K562 (cell line): Measurements from ENCODE around the gene CPA2. TPM values are rescaled to one million over a fixed set of nuclear protein-coding genes. Genes with fewer than 3 reads are reported as not detected.

Experiments used
- ATAC-seq: fragments of 200-7000 bp; cut with Tn5 transposase; 3 replicates; pipeline ENCODE4 v1.9.1; 2020; ENCODE audit warnings: moderate library complexity
- BruUV-seq: library from RNA; stranded (reverse); fragments of 400-500 nt; replicated peaks from 2 replicates; lab custom pipeline; 2021; lab: Mats Ljungman, UMichigan
- CTCF ChIA-PET: fragments of 300-600 bp; formaldehyde crosslinking; extraction: SDS; loops from one replicate; lab custom pipeline; 2021; ENCODE audit warnings: low intra/inter-chr PET ratio; lab: Yijun Ruan, JAX
- POLR2A ChIA-PET: fragments of 300-600, 350-650 bp; sonication (Branson Sonifier 250); formaldehyde crosslinking; extraction: SDS; loops from one replicate; lab custom pipeline; 2021; ENCODE audit warnings: antibody characterized with exemption, inconsistent platforms; lab: Yijun Ruan, JAX
- DNase-seq, 4 experiments: peaks; one replicate each; pipeline versions ENCODE4 v3.0.0 to v3.0.0-alpha.2; 2011 to 2018; ENCODE audit warnings: low spot score in 3 of 4, mixed read lengths in 3 of 4; ENCODE audit errors: extremely low read depth in 1 of 4
- FAIRE-seq: peaks from 2 replicates; lab custom pipeline; 2011; peaks lifted over from hg19 to GRCh38; lab: Jason Lieb, UNC
- H2AFZ ChIP-seq: 2 replicates; pipeline ENCODE4 v1.6.0; 2011; ENCODE audit warnings: low read depth, low read length, control low read depth, inconsistent platforms
- H3K27ac ChIP-seq: fragments of 200-600 bp; 3 replicates; pipeline ENCODE4 v1.8.0; 2011; ENCODE audit warnings: low read depth, mild to moderate bottlenecking, control low read depth, inconsistent platforms, low read length, moderate library complexity, mixed read lengths; ENCODE audit errors: extremely low read depth
- H3K27me3 ChIP-seq, 2 experiments: fragments of 300-600 bp in 1 of 2; 2 replicates in 1 of 2; 3 replicates in 1 of 2; pipeline versions ENCODE4 v1.6.0 to v1.8.0; 2011; ENCODE audit warnings: inconsistent platforms in 2 of 2, low read length in 2 of 2, mild to moderate bottlenecking in 1 of 2, mixed read lengths in 1 of 2, moderate library complexity in 1 of 2; ENCODE audit not compliant: control insufficient read depth in 2 of 2, insufficient read depth in 2 of 2
- H3K36me3 ChIP-seq: fragments of 300-600 bp; 3 replicates; pipeline ENCODE4 v1.8.0; 2011; ENCODE audit warnings: mild to moderate bottlenecking, low read length, inconsistent platforms; ENCODE audit not compliant: control insufficient read depth, insufficient read depth
- H3K4me1 ChIP-seq, 2 experiments: fragments of 200-600 bp in 1 of 2; replicated peaks in 1 of 2; 2 replicates in 1 of 2; 3 replicates in 1 of 2; pipeline versions ENCODE4 v1.5.1 to v1.8.0; 2011; ENCODE audit warnings: inconsistent platforms in 2 of 2, low read length in 2 of 2, mild to moderate bottlenecking in 1 of 2, mixed read lengths in 1 of 2, moderate library complexity in 1 of 2; ENCODE audit not compliant: control insufficient read depth in 2 of 2, insufficient read depth in 2 of 2
- H3K4me2 ChIP-seq: 2 replicates; pipeline ENCODE4 v1.6.1; 2011; ENCODE audit warnings: low read length, control low read depth, inconsistent platforms, mixed read lengths; ENCODE audit not compliant: insufficient read depth
- H3K4me3 ChIP-seq: fragments of 200-600 bp; sonication (generic), shearing (Covaris generic); 2 replicates; pipeline ENCODE4 v1.5.1; 2016; ENCODE audit warnings: control low read depth, inconsistent platforms
- H3K79me2 ChIP-seq: fragments of 200-600 bp; 3 replicates; pipeline ENCODE4 v1.8.0; 2011; ENCODE audit warnings: low read length, inconsistent platforms; ENCODE audit not compliant: control insufficient read depth, insufficient read depth
- H3K9ac ChIP-seq, 2 experiments: 2 replicates each; pipeline versions ENCODE4 v1.6.0 to v1.6.1; 2011; ENCODE audit warnings: low read depth in 2 of 2, low read length in 2 of 2, control low read depth in 1 of 2, inconsistent platforms in 1 of 2, mild to moderate bottlenecking in 1 of 2, mixed read lengths in 1 of 2; ENCODE audit not compliant: insufficient read depth in 1 of 2
- H3K9me1 ChIP-seq: one replicate; pipeline ENCODE4 v1.6.0; 2011; ENCODE audit warnings: inconsistent platforms, mild to moderate bottlenecking, low read length, moderate library complexity; ENCODE audit not compliant: control insufficient read depth, insufficient read depth
- H3K9me3 ChIP-seq: replicated peaks from 2 replicates; pipeline ENCODE4 v1.5.1; 2011; ENCODE audit warnings: low read depth, low read length, inconsistent platforms; ENCODE audit not compliant: control insufficient read depth, insufficient read depth
- H4K20me1 ChIP-seq: replicated peaks from 2 replicates; pipeline ENCODE4 v1.6.1; 2011; ENCODE audit warnings: low read length, inconsistent platforms, mixed read lengths; ENCODE audit not compliant: control insufficient read depth, insufficient read depth
- CREB5 ChIP-seq: fragments of 250-450 bp; sonication (Bioruptor Pico); IDR thresholded peaks from 2 replicates; pipeline ENCODE4 v1.5.0; 2020; ENCODE audit warnings: mild to moderate bottlenecking
- HES1 ChIP-seq: fragments of 450-650 bp; IDR thresholded peaks from 2 replicates; pipeline ENCODE4 v1.6.1; 2016; ENCODE audit warnings: low read depth, mild to moderate bottlenecking, moderate library complexity
- IFI16 ChIP-seq: fragments of 250-450 bp; sonication (Bioruptor Pico); IDR thresholded peaks from 2 replicates; pipeline ENCODE4 v2.1.2; 2022; ENCODE audit warnings: mild to moderate bottlenecking, inconsistent platforms
- JUNB ChIP-seq: fragments of 450-650 bp; formaldehyde crosslinking; conservative IDR thresholded peaks from 2 replicates; pipeline ENCODE4 v1.4.0; 2020; ENCODE audit warnings: mild to moderate bottlenecking
- LARP7 ChIP-seq: fragments of 450-650 bp; IDR thresholded peaks from 2 replicates; pipeline ENCODE4 v1.6.1; 2016
- NR0B1 ChIP-seq: fragments of 450-650 bp; IDR thresholded peaks from one replicate; pipeline ENCODE4 v1.6.1; 2018; ENCODE audit warnings: mild to moderate bottlenecking, moderate library complexity; ENCODE audit not compliant: partially characterized antibody
- RREB1 ChIP-seq: fragments of 250-450 bp; sonication (Bioruptor Pico); IDR thresholded peaks from 2 replicates; pipeline ENCODE4 v1.4.0; 2020
- WGBS: fragments of 100-300 bp; shearing (Covaris generic); methylation state at CpG from one replicate; pipeline ENCODE4 v1.1.6; 2016; ENCODE audit warnings: low coverage, mixed read lengths; ENCODE audit not compliant: insufficient coverage; ENCODE audit errors: missing lambda C conversion rate; 5-methylcytosine and 5-hydroxymethylcytosine counted together
- in situ Hi-C: fragments of 300-500 bp; cut with MboI; formaldehyde crosslinking; loops from 4 replicates; pipeline ENCODE4 v1.15.0; 2018; ENCODE audit warnings: inconsistent platforms, mixed read lengths
- intact Hi-C: fragments of 100-400 bp; cut with micrococcal nuclease; formaldehyde crosslinking; loops from 2 replicates; pipeline ENCODE4 v1.14.2; 2022
- polyA plus RNA-seq, 8 experiments: library from polyadenylated mRNA; depleted of rRNA in 4 of 8; stranded (reverse) in 5 of 8; unstranded in 3 of 8; fragments of >200 nt; fragmentation: Nextera tagmentation in 2 of 8; fragmentation: Illumina TruSeq in 1 of 8; extraction: Ambion mirVana in 2 of 8; extraction: Trizol in 1 of 8; gene quantifications; 2 replicates each; pipeline versions ENCODE4 v1.2.1 to v1.2.3, GENCODE V29; 2011 to 2014; ENCODE audit warnings: inconsistent platforms in 1 of 8, missing spikeins in 1 of 8
- total RNA-seq, 7 experiments: library from RNA; depleted of rRNA in 6 of 7; stranded (reverse); fragments of >200 nt in 6 of 7; fragmentation: Illumina TruSeq in 2 of 7; extraction: Trizol in 2 of 7; gene quantifications; 2 replicates each; pipeline versions ENCODE4 v1.2.1 to v1.2.3, GENCODE V29; 2011 to 2021; ENCODE audit warnings: low replicate concordance in 1 of 7

The CPA2 gene
- total and polyA plus RNA-seq, 9 of the 15 experiments (the other 6 are each of a cell fraction or from before 2014, with no cell fraction given) = 0.04 to 0.84 (median 0.09) TPM; not detected in 4

GRCh38 chr7:130256704-130257103, 10.0 kb upstream of the CPA2 start:
- ATAC-seq = no peak
- CTCF ChIA-PET = no interaction called here

More at GRCh38 chr7:130256704-130257103, 10.0 kb upstream of the CPA2 start:
- no peaks in the 10 kb centered on the region; a peak in 1 of 5 replicates for H3K27me3 ChIP-seq
- no peaks in the 10 kb centered on the region for H3K9me1 ChIP-seq
- H3K4me3 ChIP-seq = no peak overlapping the region
- H3K9ac ChIP-seq = no peak overlapping the region
- H2AFZ ChIP-seq = no peak overlapping the region
- TF ChIP-seq IFI16 (no peak), HES1 (no peak), LARP7 (no peak), JUNB (no peak), RREB1 (no peak), NR0B1 (no peak), CREB5 (CRISPR knock-in tag) (no peak)
- H3K9me3 ChIP-seq = peaks cover 7% of the 10 kb centered on the region
- DNase-seq (no peak), FAIRE-seq (no peak)
- 9% methylated on average over 2 of the region's 2 CpGs for WGBS
- no peaks in the 10 kb centered on the region for H4K20me1 ChIP-seq
- no peaks in the 10 kb centered on the region for H3K79me2 ChIP-seq
- H3K4me2 ChIP-seq = no peak overlapping the region
- in situ Hi-C loops = no loop called here
- no peaks in the 10 kb centered on the region for H3K36me3 ChIP-seq
- intact Hi-C loops = no loop called here
- BruUV-seq = no TSS peak
- H3K27ac ChIP-seq = no peak overlapping the region
- POLR2A ChIA-PET = interaction anchor here (1.3 kb wide), 2 partner anchors 11 to 13 kb away, joined by 3 read pairs; partner anchors contain the start of gene CPA2
- no peaks in the 10 kb centered on the region for H3K4me1 ChIP-seq
